Measurements from ENCODE around the gene NF1. TPM values are rescaled to one million over a fixed set of nuclear protein-coding genes. Genes with fewer than 3 reads are reported as not detected.
"Not testable (repeated sequence)": the region's sequence is repeated elsewhere in the genome, so short reads cannot be mapped to it uniquely, and the experiment has no call there.

The NF1 gene
- total RNA-seq, 1 donor = 79.7 TPM

- no peak for DNase-seq (ENCODE audit: low read depth)
- H3K4me3 ChIP-seq (ENCODE audit: low read depth, low read length) = no peak overlapping the region
- no peak for TF ChIP-seq CTCF (IDR thresholded peaks at IDR 0.05; ENCODE audit: insufficient read depth, low read length)
These were observed 76.9 kb downstream of the NF1 start for GRCh38 chr17:31171701-31172100.

- no peak overlapping the region for H3K4me3 ChIP-seq (ENCODE audit: low read depth, low read length)
- no peak for DNase-seq (ENCODE audit: low read depth)
- TF ChIP-seq CTCF (IDR thresholded peaks at IDR 0.05; ENCODE audit: insufficient read depth, low read length) = no peak
These were observed 77.6 kb downstream of the NF1 start for GRCh38 chr17:31172388-31172787.

GRCh38 chr17:31174215-31174614, 79.4 kb downstream of the NF1 start:
- no peak overlapping the region for H3K4me3 ChIP-seq (ENCODE audit: low read depth, low read length)
- TF ChIP-seq CTCF (IDR thresholded peaks at IDR 0.05; ENCODE audit: insufficient read depth, low read length) = no peak
- DNase-seq (ENCODE audit: low read depth) = no peak

GRCh38 chr17:31175237-31175636, 80.5 kb downstream of the NF1 start:
- TF ChIP-seq CTCF (IDR thresholded peaks at IDR 0.05; ENCODE audit: insufficient read depth, low read length) = no peak
- no peak for DNase-seq (ENCODE audit: low read depth)
- no peak overlapping the region for H3K4me3 ChIP-seq (ENCODE audit: low read depth, low read length)

- not testable (repeated sequence) for H3K4me3 ChIP-seq (ENCODE audit: low read depth, low read length); DNase-seq (ENCODE audit: low read depth)
These were observed 81.4 kb downstream of the NF1 start for GRCh38 chr17:31176143-31176542.

- not testable (repeated sequence) for H3K4me3 ChIP-seq (ENCODE audit: low read depth, low read length); DNase-seq (ENCODE audit: low read depth)
These were observed 84.2 kb downstream of the NF1 start for GRCh38 chr17:31178951-31179350.

GRCh38 chr17:31195305-31195704, 100.5 kb downstream of the NF1 start:
- H3K4me3 ChIP-seq (ENCODE audit: low read depth, low read length) = no peak overlapping the region
- DNase-seq (ENCODE audit: low read depth) = no peak
- TF ChIP-seq CTCF (IDR thresholded peaks at IDR 0.05; ENCODE audit: insufficient read depth, low read length) = no peak

GRCh38 chr17:31198026-31198425, 103.2 kb downstream of the NF1 start:
- peak; percentile 19 for DNase-seq (ENCODE audit: low read depth)
- TF ChIP-seq CTCF (IDR thresholded peaks at IDR 0.05; ENCODE audit: insufficient read depth, low read length) = no peak
- H3K4me3 ChIP-seq (ENCODE audit: low read depth, low read length) = no peak overlapping the region

GRCh38 chr17:31198666-31199065, 103.9 kb downstream of the NF1 start:
- H3K4me3 ChIP-seq (ENCODE audit: low read depth, low read length) = not testable (repeated sequence)
- peak; percentile 32 for DNase-seq (ENCODE audit: low read depth)
